Central memory CD8-positive, alpha-beta T cell (primary cell): Measurements from ENCODE around the gene IL27RA.

Experiments
- ATAC-seq: fragments of 150-1000 bp; cut with Tn5 transposase; replicated peaks from 2 replicates; pipeline ENCODE4 v1.10.0; 2022; ENCODE audit warnings: mild to moderate bottlenecking, moderate FRiP score, moderate number of reproducible peaks; ENCODE audit not compliant: poor library complexity, severe bottlenecking; ENCODE audit errors: extremely low read depth
- DNase-seq, 2 donors: peaks; one replicate each; pipeline ENCODE4 v3.0.0; 2021; ENCODE audit warnings: low spot score in 2 of 2
- H3K27ac Mint-ChIP-seq: one replicate; pipeline ENCODE4 v1.8.0; 2022; ENCODE audit warnings: low read depth, mild to moderate bottlenecking, moderate library complexity, mixed read lengths
- H3K27me3 Mint-ChIP-seq: one replicate; pipeline ENCODE4 v1.8.0; 2022; ENCODE audit warnings: mixed read lengths
- H3K36me3 Mint-ChIP-seq: one replicate; pipeline ENCODE4 v1.8.0; 2022; ENCODE audit warnings: mild to moderate bottlenecking, moderate library complexity, mixed read lengths; ENCODE audit not compliant: insufficient read depth
- H3K4me1 Mint-ChIP-seq: one replicate; pipeline ENCODE4 v1.8.0; 2022; ENCODE audit warnings: mixed read lengths
- H3K4me3 Mint-ChIP-seq: one replicate; pipeline ENCODE4 v1.8.0; 2022; ENCODE audit warnings: mild to moderate bottlenecking, moderate library complexity, mixed read lengths
- H3K9me3 Mint-ChIP-seq: one replicate; pipeline ENCODE4 v1.8.0; 2022; ENCODE audit warnings: mixed read lengths

The IL27RA gene

GRCh38 chr19:14059652-14060155 is 28.1 kb downstream of the IL27RA start:
- Mint-ChIP-seq H3K9me3 (no peaks in the 10 kb centered on the region), H3K4me3 (no peak overlapping the region), H3K4me1 (peaks cover 26% of the 10 kb centered on the region), H3K27me3 (peaks cover 42% of the 10 kb centered on the region), H3K27ac (no peak overlapping the region), H3K36me3 (peaks cover 3% of the 10 kb centered on the region)
- DNase-seq (no peak), ATAC-seq (no peak)

DNA sequence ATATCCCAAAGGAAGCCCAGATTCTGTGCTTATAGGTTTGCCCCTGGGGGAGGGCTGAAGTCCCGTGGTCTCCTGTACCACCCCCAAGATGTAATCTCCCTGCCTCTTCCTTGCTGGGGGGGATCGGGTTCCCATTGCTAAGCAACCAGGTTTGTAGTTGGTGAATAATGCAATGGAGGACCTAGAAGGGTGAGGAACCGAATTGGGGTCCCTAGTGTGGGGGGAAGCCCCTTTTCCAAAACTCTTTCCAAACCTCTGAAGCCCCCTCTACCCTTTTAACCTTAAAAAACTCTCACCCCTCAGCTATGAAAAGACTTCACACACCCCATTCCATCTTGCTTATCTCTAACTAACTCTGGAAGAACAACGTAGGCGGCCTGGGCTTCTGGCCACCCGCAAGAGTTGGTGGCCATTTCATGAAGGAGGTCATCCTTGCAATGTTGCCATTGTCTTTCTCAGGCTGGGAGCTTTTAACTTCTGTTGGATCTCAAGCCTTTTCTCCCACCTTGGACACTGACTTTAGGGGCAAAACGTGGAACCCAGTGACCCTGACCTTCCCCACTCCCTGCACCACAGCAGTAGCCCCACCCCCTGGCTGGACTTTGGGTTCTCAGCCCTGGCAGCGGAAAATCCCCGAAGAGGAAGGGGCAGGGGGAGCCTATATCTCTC is 29.7 kb downstream of the IL27RA start:
- H3K27me3 Mint-ChIP-seq, result peaks cover 48% of the 10 kb centered on the region
- H3K36me3 Mint-ChIP-seq, result peaks cover 2% of the 10 kb centered on the region
- no peak for DNase-seq
- no peak overlapping the region for H3K27ac Mint-ChIP-seq
- ATAC-seq, result no peak
- H3K9me3 Mint-ChIP-seq, result no peaks in the 10 kb centered on the region
- H3K4me1 Mint-ChIP-seq, result peaks cover 16% of the 10 kb centered on the region
- no peak overlapping the region for H3K4me3 Mint-ChIP-seq

DNA sequence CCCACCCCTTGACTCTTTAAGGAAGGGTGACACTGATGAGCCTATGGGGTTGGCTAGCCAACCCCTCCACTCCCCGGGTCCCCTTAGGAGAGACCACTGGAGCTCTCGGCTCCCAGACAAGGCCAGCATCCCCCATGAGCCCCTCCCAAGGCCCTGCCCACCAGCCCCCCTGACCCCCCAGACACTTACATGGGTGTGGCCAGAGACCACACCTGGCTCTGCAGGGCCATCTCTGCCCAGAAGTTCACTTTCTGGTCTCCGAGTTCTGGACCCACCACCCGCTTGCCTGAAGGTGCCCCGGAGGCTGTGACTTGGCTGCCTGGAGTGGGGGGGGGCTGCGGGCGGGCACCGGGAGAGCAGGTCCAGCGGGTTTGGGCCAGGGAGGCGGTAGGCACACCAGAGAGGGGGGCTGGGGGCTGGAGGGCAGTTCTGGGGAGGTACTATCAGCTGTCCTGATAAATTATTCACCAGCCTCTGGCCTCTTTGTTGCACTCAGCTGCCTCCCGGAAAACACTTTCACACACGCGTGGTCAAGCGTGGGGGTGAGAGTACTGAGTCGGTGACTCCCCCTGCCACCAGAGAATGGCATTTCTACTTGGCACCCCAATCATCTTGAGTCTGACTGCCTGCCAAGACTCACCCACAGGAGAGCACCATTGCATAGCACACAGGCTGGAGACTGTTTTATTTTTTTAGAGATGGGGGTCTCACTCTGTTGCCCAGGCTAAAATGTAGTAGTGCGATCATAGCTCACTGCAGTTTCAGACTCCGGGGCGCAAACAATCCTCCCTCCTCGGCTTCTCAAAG is 30.4 kb downstream of the IL27RA start, which contains the start of gene PALM3:
PALM3 (minus strand) TSS at position 326 of the 807 bp plus-strand sequence; CDS start at position 230, 96 bp downstream.
- no peak for ATAC-seq
- Mint-ChIP-seq H3K4me3 (no peak within 1 kb of the TSS), H3K4me1 (peaks cover 16% of the 10 kb centered on the region), H3K27me3 (peaks cover 52% of the 10 kb centered on the region), H3K27ac (no peak within 1 kb of the TSS), H3K36me3 (peaks cover 2% of the 10 kb centered on the region), H3K9me3 (no peaks in the 10 kb centered on the region)
- DNase-seq, result no peak

DNA sequence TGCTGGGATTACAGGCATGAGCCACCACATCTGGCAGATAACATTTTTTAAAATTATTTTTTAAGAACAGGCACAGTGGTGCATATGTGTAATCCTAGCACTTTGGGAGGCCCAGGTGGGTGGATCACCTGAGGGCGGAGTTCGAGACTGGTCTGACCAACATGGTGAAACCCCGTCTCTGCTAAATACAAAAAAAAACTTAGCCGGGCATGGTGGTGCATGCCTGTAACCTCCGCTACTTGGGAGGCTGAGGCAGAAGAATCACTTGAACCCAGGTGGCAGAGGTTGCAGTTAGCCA is 30.9 kb downstream of the IL27RA start:
- ATAC-seq (no peak), DNase-seq (no peak)
- H3K36me3 Mint-ChIP-seq, result peaks cover 2% of the 10 kb centered on the region
- H3K9me3 Mint-ChIP-seq, result no peaks in the 10 kb centered on the region
- H3K4me1 Mint-ChIP-seq, result peaks cover 16% of the 10 kb centered on the region
- no peak overlapping the region for H3K27ac Mint-ChIP-seq
- H3K4me3 Mint-ChIP-seq, result no peak overlapping the region
- peaks cover 52% of the 10 kb centered on the region for H3K27me3 Mint-ChIP-seq

DNA sequence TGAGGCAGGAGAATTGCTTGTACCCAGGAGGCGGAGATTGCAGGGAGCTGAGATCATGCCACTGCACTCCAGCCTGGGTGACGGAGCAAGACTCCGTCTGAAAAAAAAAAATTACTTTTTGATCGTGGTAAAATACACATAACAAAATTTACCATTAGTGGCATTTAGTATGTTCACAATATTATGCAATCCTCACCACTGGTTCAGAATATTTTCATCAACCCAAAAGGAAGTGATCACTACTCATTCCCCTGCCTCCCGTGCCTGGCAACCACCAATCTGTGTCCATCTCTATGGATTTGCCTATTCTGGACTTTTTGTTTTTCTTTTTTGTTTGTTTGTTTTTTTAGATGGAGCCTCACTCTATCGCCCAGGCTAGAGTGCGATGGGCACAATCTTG is 31.5 kb downstream of the IL27RA start:
- H3K4me1 Mint-ChIP-seq, result peaks cover 12% of the 10 kb centered on the region
- DNase-seq (no peak), ATAC-seq (no peak)
- no peak overlapping the region for H3K27ac Mint-ChIP-seq
- H3K9me3 Mint-ChIP-seq, result no peaks in the 10 kb centered on the region
- no peak overlapping the region for H3K4me3 Mint-ChIP-seq
- H3K36me3 Mint-ChIP-seq, result peaks cover 2% of the 10 kb centered on the region
- peaks cover 46% of the 10 kb centered on the region for H3K27me3 Mint-ChIP-seq

DNA sequence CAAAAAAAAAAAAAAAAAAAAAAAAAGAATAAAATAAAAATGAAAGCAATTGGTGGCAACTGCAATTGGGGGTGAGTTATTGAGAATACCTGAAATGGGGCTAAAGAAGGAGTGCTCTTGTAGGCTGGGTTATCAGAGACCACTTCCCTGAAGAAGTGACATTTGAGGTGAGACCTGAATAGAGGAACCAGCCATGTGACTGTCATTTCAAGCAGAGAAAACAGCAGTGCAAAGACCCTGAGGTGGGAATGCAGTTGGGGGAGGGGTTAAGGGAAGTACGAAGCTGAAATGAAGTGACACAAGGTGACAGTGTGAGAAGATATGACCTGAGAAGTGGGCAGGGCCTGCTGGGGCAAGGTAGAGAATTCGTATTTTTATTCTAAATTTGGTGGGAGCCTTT is 34.6 kb downstream of the IL27RA start:
- ATAC-seq (no peak), DNase-seq (no peak)
- Mint-ChIP-seq H3K9me3 (no peaks in the 10 kb centered on the region), H3K27ac (no peak overlapping the region), H3K27me3 (peaks cover 16% of the 10 kb centered on the region), H3K4me1 (no peaks in the 10 kb centered on the region), H3K36me3 (no peaks in the 10 kb centered on the region), H3K4me3 (no peak overlapping the region)

- Mint-ChIP-seq H3K4me1 (peaks cover 15% of the 10 kb centered on the region), H3K4me3 (peak overlapping the region; percentile 43), H3K27ac (peak overlapping the region; percentile 55), H3K9me3 (no peaks in the 10 kb centered on the region), H3K36me3 (peaks cover 10% of the 10 kb centered on the region), H3K27me3 (peaks cover 10% of the 10 kb centered on the region)
- no peak for ATAC-seq
- no peak for DNase-seq
These were observed 38.9 kb downstream of the IL27RA start for GRCh38 chr19:14070268-14071050.

- Mint-ChIP-seq H3K9me3 (no peaks in the 10 kb centered on the region), H3K4me1 (peaks cover 15% of the 10 kb centered on the region)
These were observed 41.1 kb downstream of the IL27RA start, which contains the start of gene MISP3 for GRCh38 chr19:14072535-14073260. MISP3 (plus strand) TSS chr19:14072786; CDS start chr19:14073310, 524 bp downstream.

GRCh38 chr19:14073261-14073924 is 41.8 kb downstream of the IL27RA start:
- peaks cover 15% of the 10 kb centered on the region for H3K4me1 Mint-ChIP-seq
- no peaks in the 10 kb centered on the region for H3K9me3 Mint-ChIP-seq
- peak overlapping the region; percentile 98 for H3K4me3 Mint-ChIP-seq
- no peaks in the 10 kb centered on the region for H3K27me3 Mint-ChIP-seq
- peak; percentile 70 to 72 for DNase-seq
- peak; percentile 74 for ATAC-seq
- peaks cover 14% of the 10 kb centered on the region for H3K36me3 Mint-ChIP-seq
- H3K27ac Mint-ChIP-seq, result peak overlapping the region; percentile 97

More at GRCh38 chr19:14072535-14073260, 41.1 kb downstream of the IL27RA start, which contains the start of gene MISP3:
- no peaks in the 10 kb centered on the region for H3K27me3 Mint-ChIP-seq
- H3K4me3 Mint-ChIP-seq, result peak within 1 kb of the TSS; percentile 98
- peak; percentile 10 for ATAC-seq
- DNase-seq, result no peak
- peaks cover 14% of the 10 kb centered on the region for H3K36me3 Mint-ChIP-seq
- peak within 1 kb of the TSS; percentile 97 for H3K27ac Mint-ChIP-seq

DNA sequence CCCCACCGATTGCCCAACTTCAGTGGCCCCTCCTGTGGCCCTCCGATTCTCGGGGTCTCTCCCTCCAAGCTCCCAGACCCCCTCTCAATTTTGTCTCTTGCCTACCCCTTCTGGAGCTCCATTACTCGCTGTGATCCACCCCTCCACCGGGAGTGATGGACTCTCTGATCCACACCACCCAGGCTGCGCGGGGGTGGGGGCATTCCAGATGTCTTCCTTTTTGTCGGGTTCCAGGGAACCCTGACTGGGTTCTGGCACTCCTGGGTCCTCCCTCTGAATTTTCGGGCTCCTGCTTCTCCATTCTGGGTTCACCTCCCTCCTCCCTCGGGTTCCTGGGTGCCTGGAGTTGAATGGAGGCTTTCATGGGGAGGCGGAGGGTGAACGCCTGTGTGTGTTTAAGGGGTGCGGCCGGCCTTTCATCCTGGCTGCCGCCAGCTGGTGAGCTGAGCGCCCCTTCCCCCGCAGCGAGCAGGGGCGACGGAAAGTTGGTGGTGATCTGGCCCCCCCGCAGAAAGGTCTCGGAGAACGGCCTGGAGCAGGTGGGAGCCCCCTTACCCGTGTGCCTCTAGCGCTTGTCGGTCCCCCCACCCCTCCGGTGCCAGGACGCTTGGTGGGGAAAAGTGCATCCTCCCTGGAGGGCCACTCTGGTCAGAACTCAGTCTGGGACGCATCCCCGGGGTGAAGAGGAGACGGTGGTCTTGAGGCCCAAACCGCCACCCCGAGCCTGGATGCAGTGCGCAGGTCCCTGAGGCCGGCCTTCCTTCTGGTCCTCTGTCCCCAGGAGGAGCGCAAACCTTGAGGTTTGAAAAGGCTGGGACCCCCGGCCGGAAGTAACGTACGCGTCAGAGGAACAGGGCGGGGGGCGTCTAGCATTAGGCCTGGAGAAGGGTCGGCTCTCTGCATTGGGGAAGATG is 42.6 kb downstream of the IL27RA start:
- Mint-ChIP-seq H3K4me1 (peaks cover 15% of the 10 kb centered on the region), H3K4me3 (peak overlapping the region; percentile 98), H3K9me3 (no peaks in the 10 kb centered on the region), H3K27ac (peak overlapping the region; percentile 97), H3K36me3 (peaks cover 14% of the 10 kb centered on the region), H3K27me3 (no peaks in the 10 kb centered on the region)
- ATAC-seq (peak; percentile 9), DNase-seq (no peak)

- H3K27me3 Mint-ChIP-seq, result no peaks in the 10 kb centered on the region
- peaks cover 21% of the 10 kb centered on the region for H3K36me3 Mint-ChIP-seq
These were observed 46.8 kb downstream of the IL27RA start for GRCh38 chr19:14078411-14078810.

More at GRCh38 chr19:14078411-14078810, 46.8 kb downstream of the IL27RA start:
- H3K4me3 Mint-ChIP-seq, result no peak overlapping the region
- peaks cover 26% of the 10 kb centered on the region for H3K4me1 Mint-ChIP-seq
- ATAC-seq, result no peak
- H3K9me3 Mint-ChIP-seq, result no peaks in the 10 kb centered on the region
- no peak for DNase-seq
- no peak overlapping the region for H3K27ac Mint-ChIP-seq
